Measurements from ENCODE around the gene TRHDE.

The TRHDE gene

GRCh38 chr12:72505227-72505626 lies 233.1 kb downstream of the TRHDE start:
- ATAC-seq, result no peak

GRCh38 chr12:72509891-72510290 lies 237.7 kb downstream of the TRHDE start:
- TF ChIP-seq ZNF565 (CRISPR knock-in tag; conservative IDR thresholded peaks at IDR 0.05; ENCODE audit: low read depth) (no peak), TCF4 (CRISPR knock-in tag; IDR thresholded peaks at IDR 0.05; ENCODE audit: borderline replicate concordance) (no peak), GLIS3 (CRISPR knock-in tag; IDR thresholded peaks at IDR 0.05) (no peak), ZNF70 (CRISPR knock-in tag; IDR thresholded peaks at IDR 0.05) (no peak), ZC3H10 (CRISPR knock-in tag; IDR thresholded peaks at IDR 0.05) (no peak), ESRRG (CRISPR knock-in tag; IDR thresholded peaks at IDR 0.05) (no peak), RARB (CRISPR knock-in tag; IDR thresholded peaks at IDR 0.05) (no peak), CSDC2 (CRISPR knock-in tag; IDR thresholded peaks at IDR 0.05) (no peak), ISL1 (CRISPR knock-in tag; IDR thresholded peaks at IDR 0.05) (no peak)
- ATAC-seq, result no peak

More at GRCh38 chr12:72505227-72505626, 233.1 kb downstream of the TRHDE start:
- TF ChIP-seq TSHZ2 (CRISPR knock-in tag; IDR thresholded peaks at IDR 0.05), result no peak
- no peak for TF ChIP-seq OSR1 (CRISPR knock-in tag; IDR thresholded peaks at IDR 0.05)
- no peak for TF ChIP-seq ESRRG (CRISPR knock-in tag; IDR thresholded peaks at IDR 0.05)
- no peak for TF ChIP-seq TCF4 (CRISPR knock-in tag; IDR thresholded peaks at IDR 0.05; ENCODE audit: borderline replicate concordance)
- no peak for TF ChIP-seq CREB5 (CRISPR knock-in tag; IDR thresholded peaks at IDR 0.05; ENCODE audit: low read depth)
- no peak for TF ChIP-seq CSDC2 (CRISPR knock-in tag; IDR thresholded peaks at IDR 0.05)
- TF ChIP-seq BACH2 (CRISPR knock-in tag; IDR thresholded peaks at IDR 0.05; ENCODE audit: borderline replicate concordance), result no peak
- TF ChIP-seq ZNF70 (CRISPR knock-in tag; IDR thresholded peaks at IDR 0.05), result no peak
- no peak for TF ChIP-seq GLIS3 (CRISPR knock-in tag; IDR thresholded peaks at IDR 0.05)
- TF ChIP-seq ZNF565 (CRISPR knock-in tag; conservative IDR thresholded peaks at IDR 0.05; ENCODE audit: low read depth), result no peak
- TF ChIP-seq CSRNP3 (CRISPR knock-in tag; IDR thresholded peaks at IDR 0.05), result no peak
- no peak for TF ChIP-seq ISL1 (CRISPR knock-in tag; IDR thresholded peaks at IDR 0.05)
- TF ChIP-seq ARNTL (CRISPR knock-in tag; IDR thresholded peaks at IDR 0.05; ENCODE audit: borderline replicate concordance, low read depth), result no peak
- no peak for TF ChIP-seq PPARA (CRISPR knock-in tag; IDR thresholded peaks at IDR 0.05; ENCODE audit: borderline replicate concordance)
- no peak for TF ChIP-seq TOX (CRISPR knock-in tag; IDR thresholded peaks at IDR 0.05; ENCODE audit: borderline replicate concordance)
- TF ChIP-seq ZFP3 (CRISPR knock-in tag; IDR thresholded peaks at IDR 0.05), result no peak

- TF ChIP-seq TSHZ2 (CRISPR knock-in tag; IDR thresholded peaks at IDR 0.05) (no peak), ZC3H10 (CRISPR knock-in tag; IDR thresholded peaks at IDR 0.05) (no peak), TCF4 (CRISPR knock-in tag; IDR thresholded peaks at IDR 0.05; ENCODE audit: borderline replicate concordance) (no peak)
- no peak for ATAC-seq
Measured at GRCh38 chr12:72510772-72511171, 238.6 kb downstream of the TRHDE start.

- ATAC-seq, result no peak
- TF ChIP-seq ESRRG (CRISPR knock-in tag; IDR thresholded peaks at IDR 0.05), result no peak
- no peak for TF ChIP-seq ZNF8 (CRISPR knock-in tag; IDR thresholded peaks at IDR 0.05)
- TF ChIP-seq SNAI2 (CRISPR knock-in tag; IDR thresholded peaks at IDR 0.05), result no peak
- TF ChIP-seq TOX (CRISPR knock-in tag; IDR thresholded peaks at IDR 0.05; ENCODE audit: borderline replicate concordance), result no peak
- TF ChIP-seq CREB5 (CRISPR knock-in tag; IDR thresholded peaks at IDR 0.05; ENCODE audit: low read depth), result no peak
- no peak for TF ChIP-seq CSRNP3 (CRISPR knock-in tag; IDR thresholded peaks at IDR 0.05)
- no peak for TF ChIP-seq TSHZ2 (CRISPR knock-in tag; IDR thresholded peaks at IDR 0.05)
- no peak for TF ChIP-seq ZNF70 (CRISPR knock-in tag; IDR thresholded peaks at IDR 0.05)
- TF ChIP-seq ZC3H10 (CRISPR knock-in tag; IDR thresholded peaks at IDR 0.05), result no peak
- TF ChIP-seq ISL1 (CRISPR knock-in tag; IDR thresholded peaks at IDR 0.05), result no peak
- no peak for TF ChIP-seq GLIS3 (CRISPR knock-in tag; IDR thresholded peaks at IDR 0.05)
- TF ChIP-seq RARB (CRISPR knock-in tag; IDR thresholded peaks at IDR 0.05), result no peak
- no peak for TF ChIP-seq CSDC2 (CRISPR knock-in tag; IDR thresholded peaks at IDR 0.05)
Measured at GRCh38 chr12:72511498-72511897, 239.3 kb downstream of the TRHDE start.
